ENCODE results near the gene GRIN2D. TPM values are rescaled to one million over a fixed set of nuclear protein-coding genes. Genes with fewer than 3 reads are reported as not detected.
A peak's percentile ranks its signal among the peaks of the same experiment; 100 is the strongest.
"Not testable (repeated sequence)": the region's sequence is repeated elsewhere in the genome, so short reads cannot be mapped to it uniquely, and the experiment has no call there.

The GRIN2D gene
- total RNA-seq, 1 donor from 2014 or later: 0.95 TPM

- H3K9me3 ChIP-seq: no peaks in the 10 kb centered on the region
- no peak overlapping the region for H3K4me3 ChIP-seq
- no peaks in the 10 kb centered on the region for H3K27me3 ChIP-seq (ENCODE audit: low read depth)
- no peaks in the 10 kb centered on the region for H3K4me1 ChIP-seq
- TF ChIP-seq CTCF (IDR thresholded peaks at IDR 0.05): no peak
- no peaks in the 10 kb centered on the region for H3K36me3 ChIP-seq
- no peak overlapping the region for H3K27ac ChIP-seq
- ATAC-seq: no peak
- no peak for DNase-seq
- intact Hi-C loops (cut with DNase I): no loop called here
Observed at GRCh38 chr19:48371367-48371766, 22.1 kb upstream of the GRIN2D start.

- DNase-seq; H3K36me3 ChIP-seq; H3K27me3 ChIP-seq (ENCODE audit: low read depth); ATAC-seq; intact Hi-C loops (cut with DNase I); H3K27ac ChIP-seq; H3K9me3 ChIP-seq; H3K4me3 ChIP-seq; H3K4me1 ChIP-seq: not testable (repeated sequence)
Observed at GRCh38 chr19:48371771-48372170, 21.7 kb upstream of the GRIN2D start.

GRCh38 chr19:48372904-48373303 is 20.6 kb upstream of the GRIN2D start:
- no peaks in the 10 kb centered on the region for H3K36me3 ChIP-seq
- TF ChIP-seq CTCF (IDR thresholded peaks at IDR 0.05): no peak
- no peaks in the 10 kb centered on the region for H3K27me3 ChIP-seq (ENCODE audit: low read depth)
- no peak overlapping the region for H3K4me3 ChIP-seq
- H3K4me1 ChIP-seq: no peaks in the 10 kb centered on the region
- H3K9me3 ChIP-seq: no peaks in the 10 kb centered on the region
- no peak for ATAC-seq
- H3K27ac ChIP-seq: no peak overlapping the region
- no peak for DNase-seq
- intact Hi-C loops (cut with DNase I): no loop called here

- Histone ChIP-seq H3K36me3 (no peaks in the 10 kb centered on the region), H3K27ac (no peak overlapping the region), H3K4me3 (no peak overlapping the region), H3K9me3 (no peaks in the 10 kb centered on the region), H3K27me3 (ENCODE audit: low read depth) (no peaks in the 10 kb centered on the region), H3K4me1 (no peaks in the 10 kb centered on the region)
- no peak for ATAC-seq
- no peak for DNase-seq
- intact Hi-C loops (cut with DNase I): no loop called here
- TF ChIP-seq CTCF (IDR thresholded peaks at IDR 0.05): no peak
Observed at GRCh38 chr19:48373567-48373966, 19.9 kb upstream of the GRIN2D start.

- DNase-seq (no peak), ATAC-seq (peak in 1 of 2 donors; percentile 23)
- H3K27me3 ChIP-seq (ENCODE audit: low read depth): no peaks in the 10 kb centered on the region
- intact Hi-C loops (cut with DNase I): no loop called here
- no peak for TF ChIP-seq CTCF (IDR thresholded peaks at IDR 0.05)
- no peaks in the 10 kb centered on the region for H3K4me1 ChIP-seq
- no peak overlapping the region for H3K4me3 ChIP-seq
- H3K36me3 ChIP-seq: peaks cover 20% of the 10 kb centered on the region
- no peaks in the 10 kb centered on the region for H3K9me3 ChIP-seq
- H3K27ac ChIP-seq: no peak overlapping the region
Observed at GRCh38 chr19:48378194-48378570, 15.3 kb upstream of the GRIN2D start.

- Histone ChIP-seq H3K4me3 (no peak overlapping the region), H3K36me3 (peaks cover 29% of the 10 kb centered on the region), H3K4me1 (no peaks in the 10 kb centered on the region), H3K27me3 (ENCODE audit: low read depth) (no peaks in the 10 kb centered on the region), H3K9me3 (no peaks in the 10 kb centered on the region), H3K27ac (no peak overlapping the region)
- TF ChIP-seq CTCF (IDR thresholded peaks at IDR 0.05): no peak
- ATAC-seq (no peak), DNase-seq (no peak)
- intact Hi-C loops (cut with DNase I): no loop called here
Observed at GRCh38 chr19:48379058-48379457, 14.4 kb upstream of the GRIN2D start.
